OCI-LY3 (cell line): ENCODE data around the gene TMEM178B.

ENCODE experiments used
- CTCF ChIP-seq: fragments of 200-600, 300-600 bp; sonication (generic); IDR thresholded peaks from 2 replicates; pipeline ENCODE4 v1.5.1; 2014; ENCODE audit warnings: antibody characterized with exemption, low read length, low read depth
- EZH2phosphoT487 ChIP-seq: fragments of 200-600 bp; shearing (Covaris generic); IDR thresholded peaks from 2 replicates; pipeline ENCODE4 v1.6.1; 2018; ENCODE audit warnings: antibody characterized with exemption, mixed run types, low read depth

- TF ChIP-seq EZH2phosphoT487 (no peak), CTCF (no peak)
Measured at GRCh38 chr7:141154131-141154732, 80.4 kb downstream of the TMEM178B start.
